AG09319 (cell line): Measurements from ENCODE around the gene PCNT.
A peak's percentile ranks its signal among the peaks of the same experiment; 100 is the strongest.
"Not testable (repeated sequence)": the region's sequence is repeated elsewhere in the genome, so short reads cannot be mapped to it uniquely, and the experiment has no call there.

Experiments
- DNase-seq: peaks from one replicate; pipeline ENCODE4 v3.0.0-alpha.2; 2010; ENCODE audit warnings: low read depth; ENCODE audit errors: extremely low read depth
- TF ChIP-seq, protein P1 (sequence below): IDR thresholded peaks from 2 replicates; pipeline ENCODE4 v1.5.1; 2011; ENCODE audit warnings: low read depth, mild to moderate bottlenecking, inconsistent platforms, low read length, moderate library complexity

PCNT gene

DNA sequence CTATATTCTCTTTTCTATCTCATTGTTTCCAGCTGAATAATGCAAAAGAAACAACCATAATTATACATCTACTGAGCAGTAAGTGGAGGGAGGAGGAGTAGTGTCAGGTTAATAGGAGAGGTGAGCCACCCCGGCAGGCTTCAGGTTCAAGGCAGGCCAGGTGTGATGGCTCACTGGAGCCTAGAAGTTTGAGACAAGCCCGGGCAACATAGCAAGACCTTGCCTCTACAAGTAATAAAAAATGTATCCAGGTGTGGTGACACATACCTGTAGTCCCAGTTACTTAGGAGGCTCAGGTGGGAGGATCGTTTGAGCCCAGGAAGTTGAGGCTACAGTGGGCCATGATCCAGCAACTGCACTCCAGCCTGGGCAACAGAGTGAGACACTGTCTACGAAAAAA, 132.8 kb downstream of the PCNT start:
- DNase-seq, result no peak
- TF ChIP-seq, protein P1, sequence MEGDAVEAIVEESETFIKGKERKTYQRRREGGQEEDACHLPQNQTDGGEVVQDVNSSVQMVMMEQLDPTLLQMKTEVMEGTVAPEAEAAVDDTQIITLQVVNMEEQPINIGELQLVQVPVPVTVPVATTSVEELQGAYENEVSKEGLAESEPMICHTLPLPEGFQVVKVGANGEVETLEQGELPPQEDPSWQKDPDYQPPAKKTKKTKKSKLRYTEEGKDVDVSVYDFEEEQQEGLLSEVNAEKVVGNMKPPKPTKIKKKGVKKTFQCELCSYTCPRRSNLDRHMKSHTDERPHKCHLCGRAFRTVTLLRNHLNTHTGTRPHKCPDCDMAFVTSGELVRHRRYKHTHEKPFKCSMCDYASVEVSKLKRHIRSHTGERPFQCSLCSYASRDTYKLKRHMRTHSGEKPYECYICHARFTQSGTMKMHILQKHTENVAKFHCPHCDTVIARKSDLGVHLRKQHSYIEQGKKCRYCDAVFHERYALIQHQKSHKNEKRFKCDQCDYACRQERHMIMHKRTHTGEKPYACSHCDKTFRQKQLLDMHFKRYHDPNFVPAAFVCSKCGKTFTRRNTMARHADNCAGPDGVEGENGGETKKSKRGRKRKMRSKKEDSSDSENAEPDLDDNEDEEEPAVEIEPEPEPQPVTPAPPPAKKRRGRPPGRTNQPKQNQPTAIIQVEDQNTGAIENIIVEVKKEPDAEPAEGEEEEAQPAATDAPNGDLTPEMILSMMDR, result no peak

DNA sequence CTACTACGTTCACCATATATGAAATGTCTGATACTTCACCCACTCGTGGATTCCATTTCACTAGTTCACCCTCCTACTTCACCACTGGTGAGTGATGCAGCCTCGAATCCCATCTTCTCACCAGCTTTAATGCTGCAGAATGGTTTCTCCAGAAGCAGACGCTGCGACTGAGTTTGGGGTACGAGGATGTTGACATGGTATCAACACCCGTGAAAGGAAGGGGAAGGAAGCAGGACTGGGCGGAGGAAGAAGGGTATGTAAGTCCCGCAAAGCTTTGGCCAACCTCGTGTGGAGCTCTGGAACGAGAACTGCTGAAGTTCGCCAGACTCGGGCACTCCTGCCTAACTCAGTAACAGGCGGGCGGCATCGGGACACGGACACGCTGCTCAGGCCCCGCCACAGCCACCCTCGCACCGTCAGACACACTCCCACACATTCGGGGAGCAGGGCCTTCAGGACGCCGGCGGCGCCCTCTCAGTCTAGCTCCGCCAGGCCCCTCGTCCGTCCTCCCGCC, 133.9 kb downstream of the PCNT start:
- no peak for DNase-seq
- TF ChIP-seq, protein P1, result no peak

DNA sequence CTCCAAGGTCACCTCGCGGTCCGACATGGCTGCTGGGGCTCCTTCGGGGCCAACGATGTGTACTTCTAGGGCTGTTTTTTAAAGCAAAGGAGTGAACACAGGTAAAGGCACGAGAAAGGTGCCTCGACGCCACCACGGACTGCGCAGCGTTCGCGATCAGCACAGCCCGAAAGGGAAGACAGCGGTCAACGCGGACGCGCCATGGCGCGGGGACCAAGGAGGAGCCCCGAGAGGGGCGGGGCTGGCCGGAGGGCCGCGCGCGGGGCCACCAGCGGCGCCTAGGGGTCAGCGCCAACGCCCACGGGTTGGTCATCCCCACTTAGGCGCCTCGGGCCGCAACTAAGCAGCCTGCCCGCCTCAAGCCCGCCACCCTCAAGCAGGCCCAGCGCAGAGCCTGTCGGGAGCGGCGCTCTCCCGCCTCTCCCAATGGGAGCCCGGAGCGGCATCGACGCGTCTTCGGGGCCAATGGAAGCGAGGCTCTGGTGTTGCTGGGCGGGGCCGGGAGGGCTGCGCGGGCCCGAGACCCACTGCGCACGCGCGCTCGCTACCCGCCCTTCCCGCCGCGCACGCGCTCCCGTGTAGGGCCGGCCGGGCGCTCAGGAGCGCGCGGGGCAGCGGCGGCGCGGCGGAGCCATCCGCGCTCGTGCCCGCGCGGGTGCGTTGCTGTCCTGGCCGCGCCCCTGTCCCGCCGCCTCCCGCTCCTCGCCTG, 134.5 kb downstream of the PCNT start, which contains the start of gene DIP2A:
TSS of gene DIP2A (plus strand) at position 577 of the 709 bp plus-strand sequence. CDS start 241 bp downstream, outside the sequence.
- DNase-seq, result peak; percentile 92
- TF ChIP-seq, protein P1, result no peak

DNA sequence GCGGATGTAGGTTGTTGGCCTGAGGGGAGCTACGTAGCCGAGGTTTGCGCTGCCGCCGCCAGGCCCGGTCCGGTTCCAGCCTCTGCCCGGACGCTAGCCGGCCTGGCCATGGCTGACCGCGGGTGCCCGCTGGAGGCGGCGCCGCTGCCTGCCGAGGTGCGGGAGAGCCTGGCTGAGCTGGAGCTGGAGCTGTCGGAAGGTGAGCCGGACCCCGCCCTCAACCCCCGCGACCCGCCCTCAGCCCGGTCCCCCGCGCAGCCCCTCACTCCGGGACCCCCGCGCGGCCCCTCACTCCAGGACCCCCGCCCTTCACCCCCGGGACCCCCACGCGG, 135.0 kb downstream of the PCNT start:
- DNase-seq, result no peak
- TF ChIP-seq, protein P1, result no peak

DNA sequence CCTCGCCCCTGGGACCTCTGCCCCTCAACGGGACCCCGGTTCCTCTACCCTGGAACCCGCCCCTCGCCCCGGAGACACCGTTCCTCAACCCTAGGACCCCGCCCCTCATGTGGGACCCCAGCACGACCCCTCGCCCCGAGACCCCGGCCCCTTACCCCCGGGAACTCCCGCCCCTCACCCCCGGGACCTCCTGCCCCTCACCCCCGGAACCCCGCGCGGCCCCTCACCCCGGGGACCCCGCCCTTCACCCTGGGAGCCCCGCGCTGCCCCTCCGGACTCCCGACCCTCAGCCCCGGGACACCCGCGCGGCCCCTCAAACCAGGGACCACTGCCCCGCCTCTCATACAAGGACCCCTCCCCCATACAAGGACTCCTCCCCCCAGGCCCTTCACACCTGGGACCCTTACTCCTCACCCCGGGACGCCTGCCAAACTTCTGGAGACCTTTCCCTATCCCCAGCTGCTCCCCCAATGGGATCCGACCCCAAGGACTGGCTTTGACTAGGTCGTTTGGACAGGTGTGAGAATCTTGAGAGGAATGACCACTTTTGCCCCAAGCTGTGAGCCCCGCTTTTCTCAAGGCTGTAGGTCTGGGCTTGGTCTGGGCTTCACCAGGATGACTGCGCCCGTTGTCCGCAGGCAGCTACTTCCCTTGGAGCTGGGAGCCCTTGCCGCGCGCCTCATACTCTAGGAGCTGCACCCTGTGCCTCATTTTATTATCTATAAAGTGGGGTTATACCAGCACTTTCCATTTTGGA, 135.6 kb downstream of the PCNT start:
- TF ChIP-seq, protein P1, result no peak
- DNase-seq, result no peak

DNA sequence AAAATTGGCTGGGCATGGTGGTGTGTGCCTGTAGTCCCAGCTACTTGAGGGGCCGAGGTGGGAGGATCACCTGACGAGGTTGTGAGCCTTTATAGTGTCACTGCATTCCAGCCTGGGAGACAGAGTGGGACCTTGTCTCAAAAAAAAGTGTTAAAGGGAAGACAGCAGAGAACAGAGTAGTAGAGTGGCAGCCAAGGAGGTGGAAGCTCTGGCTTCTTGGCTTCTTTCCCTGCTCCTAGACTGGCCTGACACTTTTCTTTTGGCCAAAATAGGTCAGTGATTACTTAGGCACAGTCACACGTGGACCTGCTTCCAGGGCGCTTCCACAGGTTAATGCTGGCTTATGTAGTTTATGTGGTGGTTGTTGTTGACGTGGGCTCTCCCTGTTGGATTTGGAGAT, 138.0 kb downstream of the PCNT start:
- no peak for DNase-seq
- TF ChIP-seq, protein P1, result no peak

DNA sequence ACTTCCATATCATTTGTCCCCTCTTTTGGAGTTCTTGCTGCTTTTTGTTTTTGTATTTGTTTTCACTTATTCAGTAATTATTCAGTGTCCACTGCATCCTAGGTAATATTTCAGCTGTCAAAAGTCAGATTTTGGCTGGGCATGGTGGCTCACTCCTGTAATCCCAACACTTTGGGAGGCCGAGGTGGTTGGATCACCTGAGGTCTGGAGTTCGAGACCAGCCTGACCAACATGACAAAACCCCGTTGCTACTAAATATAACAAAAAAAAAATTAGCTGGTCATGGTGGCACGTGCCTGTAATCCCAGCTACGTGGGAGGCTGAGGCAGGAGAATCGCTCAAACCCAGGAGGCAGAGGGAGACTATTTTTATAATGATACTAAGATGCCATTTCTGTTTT, 141.2 kb downstream of the PCNT start:
- DNase-seq, result not testable (repeated sequence)
